Measurements from ENCODE around the gene GALM.

Gene GALM

GRCh38 chr2:38722271-38723061 lies 56.6 kb downstream of the GALM start:
- CTCF ChIA-PET: interaction anchor here (0.8 to 23.6 kb wide), 14 partner anchors 9 to 257 kb away, joined by 3 to 333 read pairs (median 4); partner anchors contain the start of gene HNRNPLL
- no peak for TF ChIP-seq CTCF (IDR thresholded peaks at IDR 0.05; ENCODE audit: control extremely low read depth, extremely low read depth, low read depth, missing control alignments)
- POLR2A ChIA-PET: interaction anchor here (0.6 to 2.8 kb wide), 2 partner anchors 12 to 29 kb away, joined by 3 to 15 read pairs; partner anchors contain the start of gene SRSF7
- peak; percentile 56 for DNase-seq (ENCODE audit: extremely low spot score)

- POLR2A ChIA-PET: interaction anchor here (0.6 to 2.8 kb wide), 2 partner anchors 12 to 28 kb away, joined by 3 to 15 read pairs; partner anchors contain the start of gene SRSF7
- no peak for TF ChIP-seq CTCF (IDR thresholded peaks at IDR 0.05; ENCODE audit: control extremely low read depth, extremely low read depth, low read depth, missing control alignments)
- peak; percentile 44 for DNase-seq (ENCODE audit: extremely low spot score)
- CTCF ChIA-PET: interaction anchor here (0.8 to 23.6 kb wide), 13 partner anchors 9 to 258 kb away, joined by 3 to 333 read pairs (median 4); partner anchors contain the start of gene HNRNPLL
Observed at GRCh38 chr2:38723173-38723572, 57.3 kb downstream of the GALM start.

GRCh38 chr2:38727661-38728060 lies 61.7 kb downstream of the GALM start:
- ChIA-PET CTCF (interaction anchor here (1.0 to 23.6 kb wide), 6 partner anchors 124 to 195 kb away, joined by 3 to 333 read pairs (median 5); partner anchors contain the start of gene HNRNPLL), POLR2A (no interaction called here)
- TF ChIP-seq CTCF (IDR thresholded peaks at IDR 0.05; ENCODE audit: control extremely low read depth, extremely low read depth, low read depth, missing control alignments): no peak
- DNase-seq (ENCODE audit: extremely low spot score): no peak

GRCh38 chr2:38728694-38729093 lies 62.8 kb downstream of the GALM start:
- DNase-seq (ENCODE audit: extremely low spot score): no peak
- CTCF ChIA-PET: interaction anchor here (1.0 to 23.6 kb wide), 9 partner anchors 13 to 413 kb away, joined by 3 to 333 read pairs (median 5); partner anchors contain the start of gene HNRNPLL
- no peak for TF ChIP-seq CTCF (IDR thresholded peaks at IDR 0.05; ENCODE audit: control extremely low read depth, extremely low read depth, low read depth, missing control alignments)
- POLR2A ChIA-PET: no interaction called here

- no peak for TF ChIP-seq CTCF (IDR thresholded peaks at IDR 0.05; ENCODE audit: control extremely low read depth, extremely low read depth, low read depth, missing control alignments)
- no peak for DNase-seq (ENCODE audit: extremely low spot score)
- ChIA-PET CTCF (interaction anchor here (1.3 to 23.6 kb wide), 5 partner anchors 8 to 196 kb away, joined by 3 to 333 read pairs (median 7); no protein-coding TSS in a partner anchor), POLR2A (interaction anchor here (2.5 to 2.8 kb wide), 2 partner anchors 17 to 20 kb away, joined by 11 to 16 read pairs; partner anchors contain the start of gene SRSF7)
Observed at GRCh38 chr2:38731090-38731489, 65.2 kb downstream of the GALM start.

- POLR2A ChIA-PET: interaction anchor here (1.0 to 2.8 kb wide), 3 partner anchors 11 to 19 kb away, joined by 5 to 16 read pairs (median 11); partner anchors contain the start of gene SRSF7
- CTCF ChIA-PET: interaction anchor here (1.1 to 23.6 kb wide), 6 partner anchors 9 to 196 kb away, joined by 3 to 333 read pairs (median 6); no protein-coding TSS in a partner anchor
- TF ChIP-seq CTCF (IDR thresholded peaks at IDR 0.05; ENCODE audit: control extremely low read depth, extremely low read depth, low read depth, missing control alignments): no peak
- no peak for DNase-seq (ENCODE audit: extremely low spot score)
Observed at GRCh38 chr2:38731684-38732221, 65.8 kb downstream of the GALM start.
